NCI-H1930 (cell line): ENCODE data around the gene NMT2.
A peak's percentile ranks its signal among the peaks of the same experiment; 100 is the strongest.

ENCODE experiments used
- DNase-seq, 2 experiments: peaks; one replicate each; lab custom pipeline; 2025; lab: John Stamatoyannopoulos, UW

The NMT2 gene

GRCh38 chr10:15141136-15142054 is 27.1 kb downstream of the NMT2 start:
- no peak for DNase-seq

GRCh38 chr10:15140698-15141097 is 27.8 kb downstream of the NMT2 start:
- DNase-seq, result no peak

GRCh38 chr10:15137636-15138035 is 30.9 kb downstream of the NMT2 start:
- DNase-seq, result no peak

- DNase-seq, result no peak
Observed at GRCh38 chr10:15137036-15137359, 31.5 kb downstream of the NMT2 start.

- no peak for DNase-seq
Observed at GRCh38 chr10:15136129-15137035, 32.1 kb downstream of the NMT2 start.

- no peak for DNase-seq
Observed at GRCh38 chr10:15131330-15131729, 37.2 kb downstream of the NMT2 start.

- no peak for DNase-seq
Observed at GRCh38 chr10:15124908-15125307, 43.6 kb downstream of the NMT2 start.

GRCh38 chr10:15124190-15124589 is 44.3 kb downstream of the NMT2 start:
- DNase-seq, result no peak

GRCh38 chr10:15123749-15124184 is 44.7 kb downstream of the NMT2 start:
- DNase-seq, result no peak

GRCh38 chr10:15122477-15123030 is 45.9 kb downstream of the NMT2 start:
- no peak for DNase-seq

- DNase-seq, result no peak
Observed at GRCh38 chr10:15121707-15122106, 46.8 kb downstream of the NMT2 start.

- DNase-seq, result no peak
Observed at GRCh38 chr10:15120523-15120922, 48.0 kb downstream of the NMT2 start.

- no peak for DNase-seq
Observed at GRCh38 chr10:15118615-15119014, 49.9 kb downstream of the NMT2 start.

GRCh38 chr10:15116225-15116624 is 52.3 kb downstream of the NMT2 start:
- DNase-seq, result no peak

GRCh38 chr10:15113766-15114165 is 54.7 kb downstream of the NMT2 start:
- no peak for DNase-seq

- no peak for DNase-seq
Observed at GRCh38 chr10:15112657-15113056, 55.8 kb downstream of the NMT2 start.

GRCh38 chr10:15106352-15107013 is 62.0 kb downstream of the NMT2 start:
- peak in 1 of 2 experiments; percentile 18 for DNase-seq

GRCh38 chr10:15103513-15103912 is 65.0 kb downstream of the NMT2 start:
- no peak for DNase-seq

GRCh38 chr10:15099886-15100285 is 68.6 kb downstream of the NMT2 start:
- no peak for DNase-seq

GRCh38 chr10:15097011-15097812 is 71.3 kb downstream of the NMT2 start, which contains the start of gene RPP38:
TSS of gene RPP38 (plus strand) at chr10:15097355. CDS start at chr10:15103315, 5,960 bp downstream.
- DNase-seq, result peak; percentile 60 to 79

GRCh38 chr10:15096661-15097010 is 71.9 kb downstream of the NMT2 start:
- no peak for DNase-seq
